Spleen (tissue), 11 donors: Measurements from ENCODE around the gene SREBF1. TPM values are rescaled to one million over a fixed set of nuclear protein-coding genes. Genes with fewer than 3 reads are reported as not detected.

Experiments used
- microRNA-seq, 3 donors: library from miRNA; unstranded; fragments of <30 nt; microRNA quantifications; one replicate each; pipeline versions ENCODE4 to v1.1.0, GENCODE V29; 2019 to 2020
- polyA plus RNA-seq, 3 donors: library from polyadenylated mRNA; stranded (reverse); fragments of 200-250 nt; gene quantifications; one replicate each; pipeline ENCODE4 v1.2.1, GENCODE V29; 2013
- small RNA-seq, 4 donors: library from RNA; depleted of rRNA; stranded (forward); fragments of <200 nt; gene quantifications; one replicate each; pipeline ENCODE3, GENCODE V24; 2016
- total RNA-seq, 7 donors: library from RNA; depleted of rRNA in 3 of 7; stranded (reverse); fragments of >200 nt in 3 of 7; fragmentation: NEBNext Ultra II Directional in 4 of 7; extraction: Animal tissue kit (Norgen Biotek cat#: 25700) in 4 of 7; gene quantifications; one replicate each; pipeline versions ENCODE4 v1.1.0 to v1.2.1, GENCODE V29; 2016 to 2021
- donor health status: healthy with polysubstance abuse.
- donor health status: DM: no; HTN: no; CAD: no; lungs with moderate emphysema.
- donor health status: DM: no; HTN: no; CAD: no.
- donor health status: Bipolar disorder and iron deficiency.
- donor health status: healthy.
- donor health status: DM: no; HTN: no; CAD: no.
- donor health status: DM: yes; HTN: yes; CAD: no.

SREBF1 gene
- total and polyA plus RNA-seq, 10 donors = 25.0 to 74.8 (median 48.0) TPM

Small RNA genes within 50 kb of the gene (microRNA-seq; reads per million reads assigned to microRNA genes)
- gene MIR33B (16.7 to 24.9 (median 18.2) reads per million in 3 donors), gene MIR6777 (0 to 1.1 (median 0.36) reads per million in 3 donors)

Small RNA genes within 50 kb of the gene (small RNA-seq; reads per million reads assigned to genes)
- gene MIR33B = 0.07 to 0.21 (median 0.12) reads per million in 4 donors
- gene MIR6777 = 0 to 0.41 (median 0.21) reads per million in 4 donors

Other genes with a start within 250 kb of the SREBF1 start
- gene PEMT, start 245.3 kb downstream of the SREBF1 start, total RNA-seq = 10 to 100 TPM in 5 of 7 donors, 1 to 10 TPM in 2; 8.9 to 16.4 (median 14.3) TPM
- 10 to 100 TPM; 11.6 to 21.3 (median 18.9) TPM for gene PEMT, start 245.3 kb downstream of the SREBF1 start, polyA plus RNA-seq
- gene RAI1, start 155.5 kb downstream of the SREBF1 start, total RNA-seq = 10 to 100 TPM; 28.9 to 61.9 (median 40.3) TPM
- gene RAI1, start 155.5 kb downstream of the SREBF1 start, polyA plus RNA-seq = 10 to 100 TPM in 1 of 3 donors, 1 to 10 TPM in 2; 5.4 to 19.7 (median 6.1) TPM
- 10 to 100 TPM; 27.0 to 82.6 (median 56.5) TPM for gene TOM1L2, start 135.4 kb upstream of the SREBF1 start, total RNA-seq
- gene TOM1L2, start 135.4 kb upstream of the SREBF1 start, polyA plus RNA-seq = 10 to 100 TPM in 1 of 3 donors, 1 to 10 TPM in 2; 5.3 to 17.6 (median 7.7) TPM
- 1 to 10 TPM in 5 of 7 donors, under 1 TPM in 2; 0.37 to 7.3 (median 2.3) TPM for gene DRC3, start 135.9 kb upstream of the SREBF1 start, total RNA-seq
- gene DRC3, start 135.9 kb upstream of the SREBF1 start, polyA plus RNA-seq = 1 to 10 TPM in 2 of 3 donors, under 1 TPM in 1; 0.93 to 2.4 (median 2.3) TPM
- 10 to 100 TPM; 25.2 to 57.1 (median 35.5) TPM for gene ATPAF2, start 202.2 kb upstream of the SREBF1 start, total RNA-seq
- gene ATPAF2, start 202.2 kb upstream of the SREBF1 start, polyA plus RNA-seq = 10 to 100 TPM; 32.1 to 38.8 (median 38.8) TPM
- 10 to 100 TPM in 2 of 7 donors, 1 to 10 TPM in 5; 5.7 to 11.5 (median 9.4) TPM for gene GID4, start 202.4 kb upstream of the SREBF1 start, total RNA-seq
- gene GID4, start 202.4 kb upstream of the SREBF1 start, polyA plus RNA-seq = 1 to 10 TPM; 3.0 to 3.9 (median 3.7) TPM